ENCODE results near the gene FAM204A. TPM values are rescaled to one million over a fixed set of nuclear protein-coding genes. Genes with fewer than 3 reads are reported as not detected.

The FAM204A gene
- total and polyA plus RNA-seq, 9 donors = 36.7 to 56.1 (median 44.1) TPM

DNA sequence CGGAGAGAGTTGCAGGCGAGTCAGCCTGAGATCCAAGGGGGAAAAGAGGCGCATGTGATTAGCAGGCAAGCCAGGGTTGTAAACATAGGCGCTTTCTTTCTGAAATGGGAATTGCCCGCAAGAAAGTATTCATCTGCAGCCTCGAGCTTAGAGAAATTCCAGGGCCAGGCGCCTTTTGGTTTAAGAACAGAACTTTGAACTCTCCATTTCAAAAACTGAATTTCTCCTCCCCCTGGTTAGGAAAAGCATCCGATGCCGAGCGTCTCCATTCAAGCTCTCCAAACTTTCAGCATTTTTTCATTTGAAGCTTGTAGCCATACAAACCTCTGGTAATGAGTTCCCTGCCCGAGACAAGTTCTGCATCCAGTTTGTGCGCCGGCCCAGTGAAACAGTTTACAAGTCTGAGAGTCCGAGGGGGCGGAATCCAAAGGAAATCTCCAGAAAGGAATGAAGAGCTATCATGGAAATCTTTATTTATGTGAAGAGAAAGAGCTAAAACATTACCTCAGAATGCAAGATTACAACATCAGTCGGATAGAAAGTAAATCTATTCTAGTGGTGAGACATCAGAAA, 69.9 kb downstream of the FAM204A start:
- Histone ChIP-seq H3K4me1 (ENCODE audit: control insufficient read depth, insufficient read depth, low read length) (no peaks in the 10 kb centered on the region), H3K27ac (ENCODE audit: low read length) (peak overlapping the region; percentile 53), H3K9me3 (replicated peaks; ENCODE audit: control insufficient read depth, low read depth, low read length) (no peaks in the 10 kb centered on the region), H3K36me3 (ENCODE audit: control insufficient read depth, insufficient read depth, low read length) (no peaks in the 10 kb centered on the region), H3K4me3 (ENCODE audit: low read length) (no peak overlapping the region), H3K27me3 (ENCODE audit: control insufficient read depth, insufficient read depth, low read length) (peaks cover 13% of the 10 kb centered on the region)
- WGBS (ENCODE audit: insufficient coverage) = 5% methylated on average over 13 of the region's 16 CpGs
- DNase-seq = peak; percentile 43

DNA sequence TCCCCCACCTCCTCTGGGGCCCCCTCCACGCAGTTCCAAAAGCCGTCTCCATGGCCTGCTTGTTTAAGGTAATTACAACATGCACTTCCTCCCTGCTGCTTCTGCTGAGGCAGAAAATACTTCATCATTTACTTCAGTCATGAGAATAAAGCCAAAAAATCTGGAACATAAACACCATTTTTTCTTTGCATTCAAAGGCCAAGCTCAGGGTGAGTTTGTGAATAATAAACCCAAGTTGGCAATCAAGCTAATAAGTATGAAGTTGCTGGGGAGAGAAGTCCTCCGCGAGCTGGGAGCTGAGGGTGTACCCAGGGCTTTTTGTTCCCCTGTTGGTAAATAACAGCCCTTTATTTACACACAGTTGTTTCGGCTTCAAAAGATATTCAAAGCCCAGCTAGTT, 70.5 kb downstream of the FAM204A start:
- WGBS (ENCODE audit: insufficient coverage) = no CpG with 5 or more reads among the region's 5 CpGs
- no peak overlapping the region for H3K27ac ChIP-seq (ENCODE audit: low read length)
- DNase-seq = peak; percentile 6
- peaks cover 13% of the 10 kb centered on the region for H3K27me3 ChIP-seq (ENCODE audit: control insufficient read depth, insufficient read depth, low read length)
- no peaks in the 10 kb centered on the region for H3K36me3 ChIP-seq (ENCODE audit: control insufficient read depth, insufficient read depth, low read length)
- H3K4me1 ChIP-seq (ENCODE audit: control insufficient read depth, insufficient read depth, low read length) = no peaks in the 10 kb centered on the region
- H3K4me3 ChIP-seq (ENCODE audit: low read length) = no peak overlapping the region
- no peaks in the 10 kb centered on the region for H3K9me3 ChIP-seq (replicated peaks; ENCODE audit: control insufficient read depth, low read depth, low read length)

DNA sequence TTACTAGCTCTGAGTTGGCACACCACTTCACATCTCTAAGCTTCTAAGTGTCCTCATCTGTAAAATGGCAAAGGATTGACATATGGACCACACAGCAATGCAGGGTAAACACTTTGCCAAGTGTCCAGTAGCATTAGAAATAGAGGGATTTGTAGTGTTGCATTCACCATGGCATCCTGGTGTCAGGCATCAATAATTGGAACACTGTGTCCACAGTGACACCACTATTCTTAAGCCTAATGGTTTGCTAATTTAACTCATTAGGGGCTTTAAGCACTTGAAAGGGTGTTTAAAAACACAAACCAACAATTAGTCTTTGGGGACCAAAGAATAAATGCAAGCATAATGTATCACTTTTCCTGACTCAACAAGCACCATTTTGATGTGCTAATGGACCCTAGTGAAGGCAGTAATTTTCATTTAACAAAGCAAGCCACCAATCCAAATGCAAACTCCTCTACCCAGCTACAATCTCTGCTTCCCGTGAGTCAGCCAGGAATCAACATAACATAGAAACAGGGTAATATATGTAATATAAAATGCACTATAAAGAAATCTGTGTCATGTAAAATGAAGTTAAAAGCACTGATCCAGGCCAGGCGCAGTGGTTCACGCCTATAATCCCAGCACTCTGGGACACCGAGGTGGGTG, 75.9 kb downstream of the FAM204A start:
- no peak overlapping the region for H3K4me3 ChIP-seq (ENCODE audit: low read length)
- WGBS (ENCODE audit: insufficient coverage) = 100% methylated on average over 1 of the region's 4 CpGs
- DNase-seq = no peak
- H3K27ac ChIP-seq (ENCODE audit: low read length) = no peak overlapping the region
- peaks cover 15% of the 10 kb centered on the region for H3K27me3 ChIP-seq (ENCODE audit: control insufficient read depth, insufficient read depth, low read length)
- no peaks in the 10 kb centered on the region for H3K9me3 ChIP-seq (replicated peaks; ENCODE audit: control insufficient read depth, low read depth, low read length)
- no peaks in the 10 kb centered on the region for H3K36me3 ChIP-seq (ENCODE audit: control insufficient read depth, insufficient read depth, low read length)
- H3K4me1 ChIP-seq (ENCODE audit: control insufficient read depth, insufficient read depth, low read length) = no peaks in the 10 kb centered on the region

DNA sequence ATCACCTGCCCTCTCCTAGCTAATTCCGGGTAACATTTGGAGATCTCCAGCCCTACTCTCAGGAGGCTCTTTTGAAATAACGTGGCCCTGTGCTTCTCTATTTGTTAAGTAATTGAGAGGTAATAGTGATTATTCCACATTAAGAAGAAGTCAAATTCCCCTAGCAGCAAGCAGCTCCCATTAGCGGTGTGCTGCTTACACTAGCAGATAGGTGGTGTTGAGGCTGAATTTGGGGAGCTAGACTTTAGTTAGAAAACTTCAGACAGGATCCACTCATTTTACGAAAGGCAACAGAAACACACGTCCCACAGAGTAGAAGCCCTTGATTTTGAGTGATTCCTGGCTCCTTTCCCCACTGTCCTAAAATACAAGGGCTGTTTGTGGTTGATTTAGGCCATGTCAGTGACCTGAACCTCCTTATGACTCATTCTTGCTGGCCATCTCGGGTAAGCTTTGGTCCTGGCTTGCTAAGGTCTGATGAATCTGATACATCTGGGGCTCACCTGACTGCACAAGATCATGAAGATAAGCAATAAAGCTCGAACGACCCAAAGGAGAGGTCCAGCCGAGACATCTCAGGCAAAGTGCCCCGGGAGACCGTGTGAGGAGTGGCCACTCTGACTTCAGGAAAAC, 77.2 kb downstream of the FAM204A start:
- WGBS (ENCODE audit: insufficient coverage) = 45% methylated on average over 6 of the region's 11 CpGs
- DNase-seq = no peak
- H3K4me3 ChIP-seq (ENCODE audit: low read length) = no peak overlapping the region
- H3K4me1 ChIP-seq (ENCODE audit: control insufficient read depth, insufficient read depth, low read length) = no peaks in the 10 kb centered on the region
- peaks cover 13% of the 10 kb centered on the region for H3K27me3 ChIP-seq (ENCODE audit: control insufficient read depth, insufficient read depth, low read length)
- H3K27ac ChIP-seq (ENCODE audit: low read length) = no peak overlapping the region
- H3K9me3 ChIP-seq (replicated peaks; ENCODE audit: control insufficient read depth, low read depth, low read length) = no peaks in the 10 kb centered on the region
- no peaks in the 10 kb centered on the region for H3K36me3 ChIP-seq (ENCODE audit: control insufficient read depth, insufficient read depth, low read length)

DNA sequence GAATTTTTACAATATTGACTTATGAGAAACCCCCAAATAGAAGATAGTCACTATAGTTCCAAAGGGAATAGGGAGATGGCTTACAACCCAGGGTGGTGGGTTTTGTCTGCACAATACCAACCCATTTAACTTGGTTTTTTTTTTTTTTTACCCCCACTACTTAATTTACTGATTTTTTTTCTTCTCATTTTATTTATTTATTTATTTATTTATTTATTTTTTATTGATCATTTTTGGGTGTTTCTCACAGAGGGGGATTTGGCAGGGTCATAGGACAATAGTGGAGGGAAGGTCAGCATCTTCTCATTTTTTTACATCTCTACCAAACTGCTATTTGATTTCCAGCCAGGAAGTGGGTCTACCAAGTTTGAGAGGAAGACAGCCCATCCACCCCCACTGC, 77.9 kb downstream of the FAM204A start:
- peaks cover 11% of the 10 kb centered on the region for H3K27me3 ChIP-seq (ENCODE audit: control insufficient read depth, insufficient read depth, low read length)

DNA sequence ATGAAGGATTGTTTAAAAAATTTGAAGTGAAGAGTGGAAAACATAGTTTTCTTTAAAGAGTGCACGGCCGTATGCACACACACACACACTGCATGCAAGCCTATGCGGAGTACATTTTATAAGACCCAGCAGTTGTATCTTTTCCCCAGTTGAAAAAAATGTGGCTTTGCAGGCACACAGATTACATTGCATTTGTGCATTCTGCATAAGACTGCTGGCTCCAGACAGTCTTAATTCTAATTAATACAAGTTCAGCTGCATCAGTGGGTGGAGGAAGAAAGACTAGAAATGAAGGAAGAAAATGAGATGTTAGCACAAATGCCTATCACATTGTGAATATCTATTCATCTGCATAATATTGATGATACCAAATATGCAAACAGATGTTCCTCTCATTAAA, 79.6 kb downstream of the FAM204A start:
- no peak overlapping the region for H3K27ac ChIP-seq (ENCODE audit: low read length)
- no peaks in the 10 kb centered on the region for H3K4me1 ChIP-seq (ENCODE audit: control insufficient read depth, insufficient read depth, low read length)
- DNase-seq = no peak
- 60% methylated on average over 1 of the region's 3 CpGs for WGBS (ENCODE audit: insufficient coverage)
- no peaks in the 10 kb centered on the region for H3K36me3 ChIP-seq (ENCODE audit: control insufficient read depth, insufficient read depth, low read length)
- no peak overlapping the region for H3K4me3 ChIP-seq (ENCODE audit: low read length)
- H3K9me3 ChIP-seq (replicated peaks; ENCODE audit: control insufficient read depth, low read depth, low read length) = no peaks in the 10 kb centered on the region
- H3K27me3 ChIP-seq (ENCODE audit: control insufficient read depth, insufficient read depth, low read length) = peaks cover 13% of the 10 kb centered on the region

More for the DNA sequence above, 77.9 kb downstream of the FAM204A start:
- H3K27ac ChIP-seq (ENCODE audit: low read length) = no peak overlapping the region
- no peaks in the 10 kb centered on the region for H3K4me1 ChIP-seq (ENCODE audit: control insufficient read depth, insufficient read depth, low read length)
- H3K36me3 ChIP-seq (ENCODE audit: control insufficient read depth, insufficient read depth, low read length) = no peaks in the 10 kb centered on the region
- no peaks in the 10 kb centered on the region for H3K9me3 ChIP-seq (replicated peaks; ENCODE audit: control insufficient read depth, low read depth, low read length)
- no peak for DNase-seq
- no peak overlapping the region for H3K4me3 ChIP-seq (ENCODE audit: low read length)

DNA sequence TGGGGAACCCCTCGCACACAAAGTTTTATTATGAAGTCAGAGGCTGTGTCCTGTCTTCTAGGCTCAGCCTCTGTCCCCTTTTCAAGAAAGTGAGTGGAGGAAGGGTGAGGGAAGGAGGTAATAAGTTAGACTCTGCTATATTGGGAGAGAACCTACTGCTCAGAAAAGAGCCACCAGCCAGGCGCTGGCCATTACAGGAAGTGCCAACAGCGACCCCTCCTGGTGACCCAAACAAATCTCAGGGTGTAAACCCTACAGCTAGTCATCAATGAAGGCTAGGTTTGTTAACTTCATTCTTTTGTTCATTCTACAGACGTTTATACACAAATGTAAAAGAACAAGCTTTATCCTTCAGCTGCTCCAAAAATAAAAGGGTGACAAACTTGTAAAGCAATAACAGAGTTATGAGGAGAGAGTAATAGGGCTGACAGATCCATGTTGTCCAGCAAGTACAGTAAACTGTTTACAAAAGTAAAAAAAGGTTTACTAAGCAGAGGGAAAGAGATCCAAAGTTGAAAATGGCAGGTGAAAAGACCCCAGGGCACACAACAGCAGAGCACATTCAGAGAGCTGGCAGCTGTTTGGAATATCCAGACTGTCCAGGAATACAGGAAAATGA, 82.7 kb downstream of the FAM204A start:
- DNase-seq = peak; percentile 24
- H3K27me3 ChIP-seq (ENCODE audit: control insufficient read depth, insufficient read depth, low read length) = peaks cover 11% of the 10 kb centered on the region
- 0% methylated on average over 1 of the region's 4 CpGs for WGBS (ENCODE audit: insufficient coverage)
- H3K4me3 ChIP-seq (ENCODE audit: low read length) = no peak overlapping the region
- H3K9me3 ChIP-seq (replicated peaks; ENCODE audit: control insufficient read depth, low read depth, low read length) = no peaks in the 10 kb centered on the region
- H3K27ac ChIP-seq (ENCODE audit: low read length) = no peak overlapping the region
- H3K36me3 ChIP-seq (ENCODE audit: control insufficient read depth, insufficient read depth, low read length) = no peaks in the 10 kb centered on the region
- H3K4me1 ChIP-seq (ENCODE audit: control insufficient read depth, insufficient read depth, low read length) = no peaks in the 10 kb centered on the region

DNA sequence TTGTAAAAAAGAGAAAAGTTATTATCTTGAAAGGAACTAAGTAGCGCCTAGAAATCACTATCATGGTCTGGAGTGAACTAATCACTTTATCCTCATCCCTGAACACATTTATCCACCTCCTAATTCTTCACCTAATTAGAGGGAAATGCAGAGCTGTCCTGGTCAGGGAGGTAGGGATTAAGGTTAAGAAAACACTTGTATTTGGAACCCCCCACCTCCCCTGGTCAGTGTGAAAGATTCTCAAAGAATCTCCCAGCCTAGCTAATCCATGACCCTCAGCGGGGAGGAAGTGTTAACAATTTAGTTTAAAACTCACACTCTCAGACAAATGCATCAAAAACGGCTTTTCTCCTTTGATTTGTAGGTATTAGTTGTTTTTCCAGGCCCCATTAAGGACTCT, 83.8 kb downstream of the FAM204A start:
- Histone ChIP-seq H3K27ac (ENCODE audit: low read length) (no peak overlapping the region), H3K4me3 (ENCODE audit: low read length) (no peak overlapping the region), H3K4me1 (ENCODE audit: control insufficient read depth, insufficient read depth, low read length) (no peaks in the 10 kb centered on the region), H3K27me3 (ENCODE audit: control insufficient read depth, insufficient read depth, low read length) (peaks cover 11% of the 10 kb centered on the region), H3K36me3 (ENCODE audit: control insufficient read depth, insufficient read depth, low read length) (no peaks in the 10 kb centered on the region), H3K9me3 (replicated peaks; ENCODE audit: control insufficient read depth, low read depth, low read length) (no peaks in the 10 kb centered on the region)
- no peak for DNase-seq
- WGBS (ENCODE audit: insufficient coverage) = no CpG with 5 or more reads among the region's 3 CpGs

DNA sequence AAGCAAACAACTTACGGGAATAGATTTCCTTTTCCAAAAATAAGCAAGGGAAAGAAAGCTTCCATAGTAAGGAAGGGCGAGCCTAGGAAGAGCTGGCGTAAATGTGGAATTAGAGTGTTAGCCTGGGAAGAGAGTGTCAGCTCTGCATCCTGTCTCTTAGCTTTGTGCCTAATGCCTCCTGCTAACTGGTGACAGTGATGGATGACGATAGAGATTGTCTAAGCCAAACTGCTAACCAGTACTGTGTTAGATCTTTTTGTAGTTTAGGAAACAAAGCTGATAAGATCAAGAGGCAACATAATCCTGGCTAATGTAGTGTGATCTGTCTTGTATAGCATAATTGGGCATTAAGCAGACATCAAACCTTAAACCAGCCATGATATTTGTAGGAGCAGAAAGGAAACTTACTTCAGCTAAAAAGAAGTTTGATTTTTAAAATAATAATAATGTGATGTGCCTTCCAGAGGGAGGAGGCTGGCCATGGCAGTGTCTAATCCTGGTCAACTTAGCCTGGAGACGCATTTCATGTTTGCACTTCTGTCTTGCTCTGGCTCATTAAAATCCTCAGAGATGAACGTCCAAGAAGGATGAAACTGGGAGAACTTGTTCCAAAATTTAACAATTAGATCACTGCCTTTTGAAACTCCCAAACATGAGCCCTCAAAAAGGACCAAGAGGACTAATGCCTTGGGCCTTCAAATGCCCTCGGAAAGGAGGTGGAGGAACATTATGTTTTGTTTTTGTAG, 85.1 kb downstream of the FAM204A start:
- Histone ChIP-seq H3K27ac (ENCODE audit: low read length) (no peak overlapping the region), H3K27me3 (ENCODE audit: control insufficient read depth, insufficient read depth, low read length) (peaks cover 11% of the 10 kb centered on the region), H3K9me3 (replicated peaks; ENCODE audit: control insufficient read depth, low read depth, low read length) (no peaks in the 10 kb centered on the region), H3K4me3 (ENCODE audit: low read length) (no peak overlapping the region), H3K36me3 (ENCODE audit: control insufficient read depth, insufficient read depth, low read length) (no peaks in the 10 kb centered on the region), H3K4me1 (ENCODE audit: control insufficient read depth, insufficient read depth, low read length) (no peaks in the 10 kb centered on the region)
- DNase-seq = no peak
- 75% methylated on average over 2 of the region's 7 CpGs for WGBS (ENCODE audit: insufficient coverage)

DNA sequence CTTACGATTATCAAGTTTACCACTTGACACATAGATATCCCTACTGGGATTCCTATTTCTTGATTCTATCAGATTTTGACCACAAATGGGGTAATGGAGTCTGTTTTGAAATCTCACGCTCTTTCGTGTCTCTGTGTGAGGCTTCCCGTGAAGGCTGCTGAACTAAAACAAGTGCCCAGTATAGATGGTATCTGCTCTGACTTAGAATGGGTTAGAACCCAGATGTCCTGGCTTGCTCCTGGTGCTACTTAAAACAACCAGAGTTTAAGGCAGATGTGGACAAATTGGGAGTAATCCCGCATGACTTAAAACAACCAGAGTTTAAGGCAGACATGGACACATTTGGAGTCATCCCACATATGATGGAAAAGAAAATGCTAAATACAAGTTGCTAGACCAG, 85.9 kb downstream of the FAM204A start:
- Histone ChIP-seq H3K9me3 (replicated peaks; ENCODE audit: control insufficient read depth, low read depth, low read length) (no peaks in the 10 kb centered on the region), H3K27ac (ENCODE audit: low read length) (no peak overlapping the region), H3K27me3 (ENCODE audit: control insufficient read depth, insufficient read depth, low read length) (peaks cover 11% of the 10 kb centered on the region), H3K36me3 (ENCODE audit: control insufficient read depth, insufficient read depth, low read length) (no peaks in the 10 kb centered on the region), H3K4me1 (ENCODE audit: control insufficient read depth, insufficient read depth, low read length) (no peaks in the 10 kb centered on the region), H3K4me3 (ENCODE audit: low read length) (no peak overlapping the region)
- WGBS (ENCODE audit: insufficient coverage) = no CpG with 5 or more reads among the region's 5 CpGs
- DNase-seq = no peak

All from muscle of leg (tissue), 11 donors.